ENCODE measurements around the gene SH2D4B. TPM values are rescaled to one million over a fixed set of nuclear protein-coding genes. Genes with fewer than 3 reads are reported as not detected.

The SH2D4B gene
- polyA plus RNA-seq, 1 experiment = not detected

DNA sequence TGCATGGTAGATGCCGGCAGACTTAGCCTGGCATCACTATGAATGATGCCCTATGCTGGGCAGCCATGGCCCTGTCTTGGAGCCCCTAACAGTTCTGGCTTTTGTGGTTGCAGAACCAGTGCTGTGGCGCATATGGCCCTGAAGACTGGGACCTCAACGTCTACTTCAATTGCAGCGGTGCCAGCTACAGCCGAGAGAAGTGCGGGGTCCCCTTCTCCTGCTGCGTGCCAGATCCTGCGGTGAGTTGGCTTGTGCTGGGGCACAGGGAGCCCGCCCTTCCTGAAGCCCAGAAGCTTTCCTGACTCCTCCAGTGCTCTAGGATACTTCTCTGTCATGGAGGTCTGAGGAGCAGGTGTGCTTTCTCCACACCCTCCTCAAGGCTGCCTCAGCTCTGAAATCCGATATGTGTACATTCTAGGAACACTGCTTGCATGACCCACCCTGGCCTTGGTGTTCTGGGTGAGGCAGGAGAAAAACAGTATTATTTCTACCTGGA is 25.6 kb upstream of the SH2D4B start:
- DNase-seq (ENCODE audit: low read depth) = no peak
- Histone ChIP-seq H3K27me3 (ENCODE audit: control insufficient read depth, insufficient read depth, low read length) (no peaks in the 10 kb centered on the region), H3K36me3 (ENCODE audit: control insufficient read depth, insufficient read depth, low read length) (peaks cover 14% of the 10 kb centered on the region), H3K4me3 (ENCODE audit: low read depth, low read length) (no peak overlapping the region)
- TF ChIP-seq, protein P1, sequence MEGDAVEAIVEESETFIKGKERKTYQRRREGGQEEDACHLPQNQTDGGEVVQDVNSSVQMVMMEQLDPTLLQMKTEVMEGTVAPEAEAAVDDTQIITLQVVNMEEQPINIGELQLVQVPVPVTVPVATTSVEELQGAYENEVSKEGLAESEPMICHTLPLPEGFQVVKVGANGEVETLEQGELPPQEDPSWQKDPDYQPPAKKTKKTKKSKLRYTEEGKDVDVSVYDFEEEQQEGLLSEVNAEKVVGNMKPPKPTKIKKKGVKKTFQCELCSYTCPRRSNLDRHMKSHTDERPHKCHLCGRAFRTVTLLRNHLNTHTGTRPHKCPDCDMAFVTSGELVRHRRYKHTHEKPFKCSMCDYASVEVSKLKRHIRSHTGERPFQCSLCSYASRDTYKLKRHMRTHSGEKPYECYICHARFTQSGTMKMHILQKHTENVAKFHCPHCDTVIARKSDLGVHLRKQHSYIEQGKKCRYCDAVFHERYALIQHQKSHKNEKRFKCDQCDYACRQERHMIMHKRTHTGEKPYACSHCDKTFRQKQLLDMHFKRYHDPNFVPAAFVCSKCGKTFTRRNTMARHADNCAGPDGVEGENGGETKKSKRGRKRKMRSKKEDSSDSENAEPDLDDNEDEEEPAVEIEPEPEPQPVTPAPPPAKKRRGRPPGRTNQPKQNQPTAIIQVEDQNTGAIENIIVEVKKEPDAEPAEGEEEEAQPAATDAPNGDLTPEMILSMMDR (IDR thresholded peaks at IDR 0.05; ENCODE audit: insufficient read depth, low read depth, low read length) = no peak
- ChIA-PET POLR2A (no interaction called here), CTCF (interaction anchor here (0.7 to 19.0 kb wide), 2 partner anchors 26 to 61 kb away, joined by 3 to 661 read pairs; partner anchors contain the start of gene TSPAN14)

DNA sequence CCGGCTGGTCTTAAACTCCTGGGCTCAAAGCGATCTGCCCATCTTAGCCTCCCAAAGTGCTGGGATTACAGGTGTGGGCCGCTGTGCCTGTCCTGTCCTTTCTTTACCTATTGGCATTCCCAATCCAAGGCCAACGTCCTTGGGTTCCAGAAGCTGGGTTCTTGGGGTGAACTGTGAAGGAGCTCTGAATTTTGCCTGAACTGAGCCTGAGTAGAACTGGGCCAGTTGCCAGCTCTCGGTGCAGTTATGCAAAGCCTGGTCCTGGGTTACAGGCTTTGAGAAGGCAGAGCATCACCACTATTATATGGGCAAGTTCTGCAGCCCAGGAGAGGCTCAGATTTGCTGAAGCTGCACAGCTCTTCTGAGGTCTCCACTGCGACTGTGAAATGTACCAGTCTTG is 24.6 kb upstream of the SH2D4B start:
- peaks cover 16% of the 10 kb centered on the region for H3K36me3 ChIP-seq (ENCODE audit: control insufficient read depth, insufficient read depth, low read length)
- no peaks in the 10 kb centered on the region for H3K27me3 ChIP-seq (ENCODE audit: control insufficient read depth, insufficient read depth, low read length)
- ChIA-PET CTCF (interaction anchor here (4.3 to 19.0 kb wide), 2 partner anchors 7 to 62 kb away, joined by 21 to 661 read pairs; partner anchors contain the start of gene TSPAN14), POLR2A (no interaction called here)
- H3K4me3 ChIP-seq (ENCODE audit: low read depth, low read length) = no peak overlapping the region
- DNase-seq (ENCODE audit: low read depth) = no peak
- TF ChIP-seq, protein P1 (IDR thresholded peaks at IDR 0.05; ENCODE audit: insufficient read depth, low read depth, low read length) = no peak

DNA sequence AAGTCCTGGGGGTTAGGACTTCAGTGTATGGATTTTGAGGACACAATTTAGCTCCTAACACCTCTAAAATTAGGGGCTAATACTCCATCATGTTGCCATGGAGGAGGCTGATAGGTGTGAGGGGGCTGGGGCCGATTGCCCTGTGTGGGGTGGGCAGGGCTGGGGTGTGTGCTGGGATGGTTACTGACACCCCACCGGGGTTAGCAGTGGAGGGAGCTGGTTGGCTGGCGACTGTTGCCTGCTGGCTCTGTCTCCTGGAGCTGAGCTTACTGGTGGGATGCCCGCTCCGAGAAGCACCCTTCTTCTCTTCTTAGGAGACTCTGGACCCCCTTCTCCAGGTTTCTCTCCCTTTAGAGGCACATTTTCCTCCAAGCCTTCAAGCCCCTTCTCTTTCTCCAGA is 22.2 kb upstream of the SH2D4B start:
- Histone ChIP-seq H3K27me3 (ENCODE audit: control insufficient read depth, insufficient read depth, low read length) (no peaks in the 10 kb centered on the region), H3K4me3 (ENCODE audit: low read depth, low read length) (no peak overlapping the region), H3K36me3 (ENCODE audit: control insufficient read depth, insufficient read depth, low read length) (peaks cover 24% of the 10 kb centered on the region)
- ChIA-PET CTCF (interaction anchor here (4.3 kb wide), 1 partner anchor 10 kb away, joined by 21 read pairs; no protein-coding TSS in a partner anchor), POLR2A (no interaction called here)
- TF ChIP-seq, protein P1 (IDR thresholded peaks at IDR 0.05; ENCODE audit: insufficient read depth, low read depth, low read length) = no peak
- DNase-seq (ENCODE audit: low read depth) = no peak

DNA sequence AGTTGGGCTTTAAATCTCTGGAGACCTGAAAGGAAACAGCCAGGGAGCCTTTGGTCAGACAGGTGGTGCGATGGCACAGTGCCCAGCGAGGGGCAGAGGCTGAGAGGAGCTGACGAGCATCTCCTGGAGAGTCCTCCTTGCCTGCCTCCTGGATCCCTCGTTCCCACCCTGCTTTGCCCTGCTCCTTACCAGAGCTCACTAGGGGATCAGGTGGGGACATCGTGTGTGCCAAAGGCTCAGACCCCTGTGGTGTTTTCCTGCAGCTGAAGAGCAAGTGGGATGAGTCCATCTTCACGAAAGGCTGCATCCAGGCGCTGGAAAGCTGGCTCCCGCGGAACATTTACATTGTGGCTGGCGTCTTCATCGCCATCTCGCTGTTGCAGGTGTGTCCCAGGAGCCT is 21.8 kb upstream of the SH2D4B start:
- ChIA-PET CTCF (interaction anchor here (4.3 kb wide), 1 partner anchor 10 kb away, joined by 21 read pairs; no protein-coding TSS in a partner anchor), POLR2A (no interaction called here)
- Histone ChIP-seq H3K36me3 (ENCODE audit: control insufficient read depth, insufficient read depth, low read length) (peaks cover 24% of the 10 kb centered on the region), H3K27me3 (ENCODE audit: control insufficient read depth, insufficient read depth, low read length) (no peaks in the 10 kb centered on the region), H3K4me3 (ENCODE audit: low read depth, low read length) (no peak overlapping the region)
- TF ChIP-seq, protein P1 (IDR thresholded peaks at IDR 0.05; ENCODE audit: insufficient read depth, low read depth, low read length) = no peak
- no peak for DNase-seq (ENCODE audit: low read depth)

DNA sequence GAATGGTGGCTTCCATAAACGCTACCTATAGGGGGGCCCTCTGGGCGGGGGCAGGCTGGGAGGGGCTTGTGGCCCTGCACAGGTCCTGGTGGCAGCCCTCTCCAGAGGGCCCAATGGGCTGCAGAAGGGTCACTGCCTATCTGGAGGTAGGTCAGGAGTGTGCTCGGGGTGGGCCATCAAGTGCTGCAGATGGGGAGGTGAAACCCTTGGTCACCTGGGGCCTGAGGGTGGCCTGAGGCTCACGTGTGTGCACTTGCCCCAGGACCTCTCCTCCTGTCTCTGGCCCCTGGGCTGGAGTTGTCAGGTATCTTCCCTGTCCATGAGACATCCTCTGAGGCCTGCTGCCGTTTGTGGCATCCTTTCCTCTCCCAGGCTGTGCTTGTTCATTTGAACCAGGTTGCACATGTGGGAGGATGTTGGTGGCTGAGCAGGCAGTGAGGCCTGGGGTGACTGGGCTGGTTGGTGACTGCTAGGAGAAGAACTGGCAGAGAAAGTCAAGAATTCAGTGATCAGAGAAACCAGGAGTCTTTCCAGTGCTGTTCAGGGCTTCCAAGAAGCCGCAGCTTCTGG is 21.1 kb upstream of the SH2D4B start:
- peaks cover 23% of the 10 kb centered on the region for H3K36me3 ChIP-seq (ENCODE audit: control insufficient read depth, insufficient read depth, low read length)

More for the DNA sequence above, 21.1 kb upstream of the SH2D4B start:
- DNase-seq (ENCODE audit: low read depth) = no peak
- POLR2A ChIA-PET = no interaction called here
- Histone ChIP-seq H3K4me3 (ENCODE audit: low read depth, low read length) (no peak overlapping the region), H3K27me3 (ENCODE audit: control insufficient read depth, insufficient read depth, low read length) (no peaks in the 10 kb centered on the region)
- CTCF ChIA-PET = interaction anchor here (4.3 kb wide), 1 partner anchor 11 kb away, joined by 21 read pairs; no protein-coding TSS in a partner anchor
- TF ChIP-seq, protein P1 (IDR thresholded peaks at IDR 0.05; ENCODE audit: insufficient read depth, low read depth, low read length) = no peak

Data from BJ (cell line).